ENCODE measurements around the gene CDK5. TPM values are rescaled to one million over a fixed set of nuclear protein-coding genes. Genes with fewer than 3 reads are reported as not detected.

CDK5 gene
- polyA plus RNA-seq, 2 of the 4 experiments (the other 2 are of a cell fraction) = 29.6 to 51.0 TPM

DNA sequence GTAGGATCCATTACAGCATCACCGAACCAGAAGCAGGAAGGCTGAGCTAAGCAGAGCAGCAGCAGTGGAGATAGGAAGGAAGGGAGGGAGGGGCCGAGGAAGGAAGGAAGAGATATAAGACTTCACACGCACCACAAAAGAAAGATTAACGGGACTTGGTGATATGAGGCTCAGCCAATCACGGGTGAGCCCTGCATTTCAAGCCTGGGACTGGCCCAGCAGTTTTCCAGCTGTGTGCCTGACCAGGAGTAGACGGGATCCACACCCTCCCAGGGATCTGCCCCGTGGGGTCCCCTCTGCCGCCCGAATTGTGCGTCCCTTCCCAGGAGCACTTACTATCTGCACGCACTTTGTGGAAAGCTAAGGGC, 49.6 kb downstream of the CDK5 start:
- DNase-seq (ENCODE audit: low read depth in 1 of 2, low spot score in 1 of 2) = no peak
- H3K4me3 ChIP-seq = no peak overlapping the region

DNA sequence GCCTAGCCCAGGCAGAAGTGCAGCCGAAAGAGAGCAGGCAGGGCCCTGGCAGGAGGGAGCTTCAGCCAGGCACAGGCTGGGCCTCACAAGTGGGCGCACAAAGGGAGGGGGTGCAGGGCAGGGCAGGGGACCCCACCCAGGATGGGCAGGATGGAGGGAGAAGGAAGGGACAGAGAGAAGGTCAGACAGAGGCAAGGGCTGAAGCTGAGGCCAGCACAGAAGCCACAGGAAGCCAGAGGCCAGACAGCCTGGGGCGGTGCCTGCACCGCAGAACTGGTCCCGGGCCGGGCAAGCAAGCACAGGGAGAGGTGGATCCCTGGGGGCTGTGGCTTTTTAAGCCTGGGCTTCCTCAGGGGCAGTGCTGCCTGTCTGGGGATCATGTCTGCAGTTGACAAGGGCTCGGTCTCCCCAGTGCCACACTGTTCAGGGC, 50.2 kb downstream of the CDK5 start:
- no peak; a peak in 1 of 6 replicates for ATAC-seq
- FAIRE-seq = no peak
- ChIA-PET POLR2A (no interaction called here), CTCF (interaction anchor here (0.7 to 11.2 kb wide), 9 partner anchors 9 to 45 kb away, joined by 3 to 110 read pairs (median 4); partner anchors contain the start of gene ATG9B)
- no peak for DNase-seq (ENCODE audit: low read depth in 1 of 2, low spot score in 1 of 2)
- Histone ChIP-seq H3K4me3 (no peak overlapping the region), H3K4me1 (peaks cover 26% of the 10 kb centered on the region; the same call in 1 of the 3 replicates), H3K9me3 (no peaks in the 10 kb centered on the region), H3K4me2 (no peak overlapping the region), H3K27ac (no peak overlapping the region)
- TF ChIP-seq EHMT2 (IDR thresholded peaks at IDR 0.05; ENCODE audit: low read depth) = no peak
- TF ChIP-seq RNF2 (IDR thresholded peaks at IDR 0.05; ENCODE audit: borderline replicate concordance, low read depth) = no peak
- TF ChIP-seq HOXB5 (CRISPR knock-in tag; IDR thresholded peaks at IDR 0.05) = no peak
- TF ChIP-seq MYC (IDR thresholded peaks at IDR 0.05; ENCODE audit: borderline replicate concordance, low read length) = no peak
- no peak for TF ChIP-seq USF2 (IDR thresholded peaks at IDR 0.05)
- TF ChIP-seq, protein P1, sequence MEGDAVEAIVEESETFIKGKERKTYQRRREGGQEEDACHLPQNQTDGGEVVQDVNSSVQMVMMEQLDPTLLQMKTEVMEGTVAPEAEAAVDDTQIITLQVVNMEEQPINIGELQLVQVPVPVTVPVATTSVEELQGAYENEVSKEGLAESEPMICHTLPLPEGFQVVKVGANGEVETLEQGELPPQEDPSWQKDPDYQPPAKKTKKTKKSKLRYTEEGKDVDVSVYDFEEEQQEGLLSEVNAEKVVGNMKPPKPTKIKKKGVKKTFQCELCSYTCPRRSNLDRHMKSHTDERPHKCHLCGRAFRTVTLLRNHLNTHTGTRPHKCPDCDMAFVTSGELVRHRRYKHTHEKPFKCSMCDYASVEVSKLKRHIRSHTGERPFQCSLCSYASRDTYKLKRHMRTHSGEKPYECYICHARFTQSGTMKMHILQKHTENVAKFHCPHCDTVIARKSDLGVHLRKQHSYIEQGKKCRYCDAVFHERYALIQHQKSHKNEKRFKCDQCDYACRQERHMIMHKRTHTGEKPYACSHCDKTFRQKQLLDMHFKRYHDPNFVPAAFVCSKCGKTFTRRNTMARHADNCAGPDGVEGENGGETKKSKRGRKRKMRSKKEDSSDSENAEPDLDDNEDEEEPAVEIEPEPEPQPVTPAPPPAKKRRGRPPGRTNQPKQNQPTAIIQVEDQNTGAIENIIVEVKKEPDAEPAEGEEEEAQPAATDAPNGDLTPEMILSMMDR (IDR thresholded peaks at IDR 0.05) = no peak
- TF ChIP-seq SMC3 (IDR thresholded peaks at IDR 0.05) = no peak
- no peak for TF ChIP-seq RARB (CRISPR knock-in tag; IDR thresholded peaks at IDR 0.05)
- no peak for TF ChIP-seq JUNB (IDR thresholded peaks at IDR 0.05)
- WGBS (ENCODE audit: missing lambda C conversion rate) = 80% methylated on average over 6 of the region's 7 CpGs

More for the DNA sequence above, 49.6 kb downstream of the CDK5 start:
- ChIA-PET CTCF (interaction anchor here (0.7 to 11.2 kb wide), 12 partner anchors 11 to 110 kb away, joined by 3 to 110 read pairs (median 6); partner anchors contain the start of gene ATG9B), POLR2A (no interaction called here)
- Histone ChIP-seq H3K27ac (no peak overlapping the region), H3K9me3 (no peaks in the 10 kb centered on the region), H3K4me1 (peaks cover 28% of the 10 kb centered on the region; the same call in 1 of the 3 replicates), H3K4me2 (no peak overlapping the region)
- 69% methylated on average over 11 of the region's 11 CpGs for WGBS (ENCODE audit: missing lambda C conversion rate)
- ATAC-seq (no peak), FAIRE-seq (no peak)
- no peak for TF ChIP-seq EHMT2 (IDR thresholded peaks at IDR 0.05; ENCODE audit: low read depth)
- no peak for TF ChIP-seq HOXA7 (CRISPR knock-in tag; IDR thresholded peaks at IDR 0.05)
- TF ChIP-seq RNF2 (IDR thresholded peaks at IDR 0.05; ENCODE audit: borderline replicate concordance, low read depth) = no peak
- no peak for TF ChIP-seq MAZ (IDR thresholded peaks at IDR 0.05; ENCODE audit: borderline replicate concordance, low read depth, low read length)

DNA sequence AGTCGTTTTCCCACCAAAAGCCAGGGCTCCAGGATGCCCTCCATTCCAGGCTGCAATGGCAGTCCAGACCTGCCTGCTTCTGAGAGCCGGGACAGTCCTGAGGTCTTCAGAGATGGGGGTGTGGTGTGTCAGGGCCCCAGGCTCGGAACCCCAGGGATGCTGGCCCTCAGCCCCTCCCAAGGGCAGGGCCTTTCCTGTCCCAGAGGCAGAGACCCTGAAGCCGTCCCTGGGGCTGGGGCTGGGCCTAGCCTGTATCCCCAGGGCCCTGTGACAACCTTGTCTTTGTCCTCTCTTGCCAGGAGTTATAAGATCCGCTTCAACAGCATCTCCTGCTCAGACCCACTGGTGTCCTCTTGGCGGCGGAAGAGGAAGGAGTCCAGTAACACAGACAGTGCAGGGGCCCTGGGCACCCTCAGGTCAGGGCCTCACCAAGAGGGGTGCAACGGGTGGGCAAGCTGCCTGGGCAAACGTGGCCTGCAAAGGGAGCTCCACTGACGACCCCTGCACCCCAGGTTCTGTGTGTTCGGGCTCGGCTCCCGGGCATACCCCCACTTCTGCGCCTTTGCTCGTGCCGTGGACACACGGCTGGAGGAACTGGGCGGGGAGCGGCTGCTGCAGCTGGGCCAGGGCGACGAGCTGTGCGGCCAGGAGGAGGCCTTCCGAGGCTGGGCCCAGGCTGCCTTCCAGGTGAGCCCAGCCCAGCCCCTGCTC, 51.0 kb downstream of the CDK5 start:
- ATAC-seq (no peak), DNase-seq (ENCODE audit: low read depth in 1 of 2, low spot score in 1 of 2) (no peak), FAIRE-seq (no peak)
- POLR2A ChIA-PET = no interaction called here
- WGBS (ENCODE audit: missing lambda C conversion rate) = 86% methylated on average over 14 of the region's 23 CpGs
- no peak overlapping the region for H3K4me3 ChIP-seq
- peaks cover 20% of the 10 kb centered on the region; the same call in 1 of the 3 replicates for H3K4me1 ChIP-seq
- CTCF ChIA-PET = interaction anchor here (0.8 to 11.2 kb wide), 10 partner anchors 8 to 105 kb away, joined by 3 to 110 read pairs (median 4); partner anchors contain the start of gene ATG9B
- TF ChIP-seq, protein P2, sequence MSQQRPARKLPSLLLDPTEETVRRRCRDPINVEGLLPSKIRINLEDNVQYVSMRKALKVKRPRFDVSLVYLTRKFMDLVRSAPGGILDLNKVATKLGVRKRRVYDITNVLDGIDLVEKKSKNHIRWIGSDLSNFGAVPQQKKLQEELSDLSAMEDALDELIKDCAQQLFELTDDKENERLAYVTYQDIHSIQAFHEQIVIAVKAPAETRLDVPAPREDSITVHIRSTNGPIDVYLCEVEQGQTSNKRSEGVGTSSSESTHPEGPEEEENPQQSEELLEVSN (IDR thresholded peaks at IDR 0.05; ENCODE audit: borderline replicate concordance, low read depth) = no peak
- TF ChIP-seq HEYL (CRISPR knock-in tag; IDR thresholded peaks at IDR 0.05) = no peak
- no peak for TF ChIP-seq ZC3H11A (IDR thresholded peaks at IDR 0.05)
- TF ChIP-seq EHMT2 (IDR thresholded peaks at IDR 0.05; ENCODE audit: low read depth) = no peak
- no peak for TF ChIP-seq MAZ (IDR thresholded peaks at IDR 0.05; ENCODE audit: borderline replicate concordance, low read depth, low read length)
- TF ChIP-seq, protein P3, sequence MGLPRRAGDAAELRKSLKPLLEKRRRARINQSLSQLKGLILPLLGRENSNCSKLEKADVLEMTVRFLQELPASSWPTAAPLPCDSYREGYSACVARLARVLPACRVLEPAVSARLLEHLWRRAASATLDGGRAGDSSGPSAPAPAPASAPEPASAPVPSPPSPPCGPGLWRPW (IDR thresholded peaks at IDR 0.05) = no peak
- TF ChIP-seq, protein P4, sequence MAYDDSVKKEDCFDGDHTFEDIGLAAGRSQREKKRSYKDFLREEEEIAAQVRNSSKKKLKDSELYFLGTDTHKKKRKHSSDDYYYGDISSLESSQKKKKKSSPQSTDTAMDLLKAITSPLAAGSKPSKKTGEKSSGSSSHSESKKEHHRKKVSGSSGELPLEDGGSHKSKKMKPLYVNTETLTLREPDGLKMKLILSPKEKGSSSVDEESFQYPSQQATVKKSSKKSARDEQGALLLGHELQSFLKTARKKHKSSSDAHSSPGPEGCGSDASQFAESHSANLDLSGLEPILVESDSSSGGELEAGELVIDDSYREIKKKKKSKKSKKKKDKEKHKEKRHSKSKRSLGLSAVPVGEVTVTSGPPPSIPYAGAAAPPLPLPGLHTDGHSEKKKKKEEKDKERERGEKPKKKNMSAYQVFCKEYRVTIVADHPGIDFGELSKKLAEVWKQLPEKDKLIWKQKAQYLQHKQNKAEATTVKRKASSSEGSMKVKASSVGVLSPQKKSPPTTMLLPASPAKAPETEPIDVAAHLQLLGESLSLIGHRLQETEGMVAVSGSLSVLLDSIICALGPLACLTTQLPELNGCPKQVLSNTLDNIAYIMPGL (CRISPR knock-in tag; IDR thresholded peaks at IDR 0.05; ENCODE audit: borderline replicate concordance) = no peak
- TF ChIP-seq USF2 (IDR thresholded peaks at IDR 0.05) = no peak
- no peak for TF ChIP-seq JUNB (IDR thresholded peaks at IDR 0.05)
- no peak for TF ChIP-seq BHLHE40 (IDR thresholded peaks at IDR 0.05; ENCODE audit: low read depth, low read length)
- no peak for TF ChIP-seq TFCP2L1 (CRISPR knock-in tag; IDR thresholded peaks at IDR 0.05)
- TF ChIP-seq ZSCAN20 (CRISPR knock-in tag; IDR thresholded peaks at IDR 0.05) = no peak
- no peak for TF ChIP-seq PHF8 (IDR thresholded peaks at IDR 0.05; ENCODE audit: borderline replicate concordance, low read depth)
- H3K9me3 ChIP-seq = no peaks in the 10 kb centered on the region
- H3K27ac ChIP-seq = no peak overlapping the region
- no peak overlapping the region for H3K4me2 ChIP-seq

Data from A549 (cell line).